Adipocyte (in vitro differentiated cells): ENCODE results near the gene SNX8.
A peak's percentile ranks its signal among the peaks of the same experiment; 100 is the strongest.

Experiments used
- DNase-seq: peaks from one replicate; pipeline ENCODE4 v3.0.0-alpha.2; 2015; ENCODE audit warnings: low read depth
- H3K27me3 ChIP-seq: replicated peaks from 2 replicates; pipeline ENCODE4 v1.7.0; 2013; ENCODE audit warnings: mild to moderate bottlenecking, low read length, moderate library complexity; ENCODE audit not compliant: control insufficient read depth, insufficient read depth
- H3K36me3 ChIP-seq: 2 replicates; pipeline ENCODE4 v1.7.0; 2013; ENCODE audit warnings: low read length, mild to moderate bottlenecking, moderate library complexity; ENCODE audit not compliant: control insufficient read depth, insufficient read depth, severe bottlenecking
- H3K4me1 ChIP-seq: 2 replicates; pipeline ENCODE4 v1.7.0; 2013; ENCODE audit warnings: mild to moderate bottlenecking, low read length, moderate library complexity; ENCODE audit not compliant: control insufficient read depth, insufficient read depth
- H3K4me3 ChIP-seq: 2 replicates; pipeline ENCODE4 v1.7.0; 2013; ENCODE audit warnings: mild to moderate bottlenecking, low read length, moderate library complexity
- H3K9ac ChIP-seq: 2 replicates; pipeline ENCODE4 v1.7.0; 2013; ENCODE audit warnings: mild to moderate bottlenecking, low read length, moderate library complexity
- H3K9me3 ChIP-seq: 2 replicates; pipeline ENCODE4 v1.7.0; 2013; ENCODE audit warnings: mild to moderate bottlenecking, low read length, moderate library complexity; ENCODE audit not compliant: control insufficient read depth

The SNX8 gene

GRCh38 chr7:2205036-2205780, 109.0 kb downstream of the SNX8 start:
- DNase-seq: peak; percentile 31
- Histone ChIP-seq H3K4me1 (no peaks in the 10 kb centered on the region), H3K9me3 (no peaks in the 10 kb centered on the region), H3K36me3 (peaks cover 13% of the 10 kb centered on the region), H3K4me3 (no peak overlapping the region), H3K9ac (no peak overlapping the region), H3K27me3 (no peaks in the 10 kb centered on the region)

GRCh38 chr7:2204446-2204845, 109.8 kb downstream of the SNX8 start:
- DNase-seq: no peak
- Histone ChIP-seq H3K9ac (no peak overlapping the region), H3K4me1 (no peaks in the 10 kb centered on the region), H3K9me3 (no peaks in the 10 kb centered on the region), H3K36me3 (peaks cover 17% of the 10 kb centered on the region), H3K27me3 (no peaks in the 10 kb centered on the region), H3K4me3 (no peak overlapping the region)

GRCh38 chr7:2203766-2204300, 110.4 kb downstream of the SNX8 start:
- Histone ChIP-seq H3K27me3 (no peaks in the 10 kb centered on the region), H3K4me1 (no peaks in the 10 kb centered on the region), H3K4me3 (no peak overlapping the region), H3K36me3 (peaks cover 17% of the 10 kb centered on the region), H3K9ac (no peak overlapping the region), H3K9me3 (no peaks in the 10 kb centered on the region)
- peak; percentile 23 for DNase-seq

GRCh38 chr7:2202901-2203765, 111.1 kb downstream of the SNX8 start:
- peaks cover 19% of the 10 kb centered on the region for H3K36me3 ChIP-seq
- DNase-seq: peak; percentile 1

GRCh38 chr7:2202361-2202761, 111.9 kb downstream of the SNX8 start:
- no peaks in the 10 kb centered on the region for H3K9me3 ChIP-seq
- no peaks in the 10 kb centered on the region for H3K27me3 ChIP-seq
- no peaks in the 10 kb centered on the region for H3K4me1 ChIP-seq
- DNase-seq: no peak
- H3K9ac ChIP-seq: no peak overlapping the region
- H3K4me3 ChIP-seq: no peak overlapping the region
- H3K36me3 ChIP-seq: peaks cover 12% of the 10 kb centered on the region

More at GRCh38 chr7:2202901-2203765, 111.1 kb downstream of the SNX8 start:
- Histone ChIP-seq H3K4me3 (no peak overlapping the region), H3K9me3 (no peaks in the 10 kb centered on the region), H3K27me3 (no peaks in the 10 kb centered on the region), H3K4me1 (no peaks in the 10 kb centered on the region), H3K9ac (no peak overlapping the region)
